EH (cell line): ENCODE results near the gene GAGE12E.
"Not testable (repeated sequence)": the region's sequence is repeated elsewhere in the genome, so short reads cannot be mapped to it uniquely, and the experiment has no call there.

Source experiments
- DNase-seq: peaks from one replicate; pipeline ENCODE4 v3.0.0-alpha.2; 2015; ENCODE audit warnings: low read depth

The GAGE12E gene

GRCh38 chrX:49550989-49551388 is at the start of gene GAGE12E:
Gene GAGE12E, plus strand, starts transcription at chrX:49551289. Its CDS starts 1,155 bp downstream, at chrX:49552444.
- DNase-seq, result not testable (repeated sequence)

- DNase-seq, result not testable (repeated sequence)
Measured at GRCh38 chrX:49531877-49532276, 19.2 kb upstream of the GAGE12E start, which contains the start of gene GAGE12C. Gene GAGE12C, plus strand, starts transcription at chrX:49532177. Its CDS starts 1,155 bp downstream, at chrX:49533332.

- not testable (repeated sequence) for DNase-seq
Measured at GRCh38 chrX:49541433-49541832, 9.7 kb upstream of the GAGE12E start, which contains the start of gene GAGE12D. Gene GAGE12D, plus strand, starts transcription at chrX:49541733. Its CDS starts 1,155 bp downstream, at chrX:49542888.

- DNase-seq, result not testable (repeated sequence)
Measured at GRCh38 chrX:49560542-49560941, 9.5 kb downstream of the GAGE12E start, which contains the start of gene GAGE12F. Gene GAGE12F, plus strand, starts transcription at chrX:49560842. Its CDS starts 1,155 bp downstream, at chrX:49561997.

GRCh38 chrX:49568728-49569127 is 17.6 kb downstream of the GAGE12E start:
- DNase-seq, result not testable (repeated sequence)

- DNase-seq, result not testable (repeated sequence)
Measured at GRCh38 chrX:49569152-49569551, 18.1 kb downstream of the GAGE12E start.

- DNase-seq, result not testable (repeated sequence)
Measured at GRCh38 chrX:49570100-49570499, 19.0 kb downstream of the GAGE12E start, which contains the start of gene GAGE12G. Gene GAGE12G, plus strand, starts transcription at chrX:49570400. Its CDS starts 1,155 bp downstream, at chrX:49571555.

GRCh38 chrX:49579649-49580048 is 28.6 kb downstream of the GAGE12E start, which contains the start of gene GAGE12H:
Gene GAGE12H, plus strand, starts transcription at chrX:49579949. Its CDS starts 1,155 bp downstream, at chrX:49581104.
- DNase-seq, result not testable (repeated sequence)

GRCh38 chrX:49589196-49589595 is 38.1 kb downstream of the GAGE12E start, which contains the start of gene GAGE2A:
Gene GAGE2A, plus strand, starts transcription at chrX:49589496. Its CDS starts 1,155 bp downstream, at chrX:49590651.
- DNase-seq, result not testable (repeated sequence)

GRCh38 chrX:49589769-49590478 is 38.8 kb downstream of the GAGE12E start:
- not testable (repeated sequence) for DNase-seq

GRCh38 chrX:49590488-49590887 is 39.4 kb downstream of the GAGE12E start:
- not testable (repeated sequence) for DNase-seq

GRCh38 chrX:49598720-49599119 is 47.6 kb downstream of the GAGE12E start, which contains the start of gene GAGE1:
Gene GAGE1, plus strand, starts transcription at chrX:49599020. Its CDS starts 1,155 bp downstream, at chrX:49600175.
- not testable (repeated sequence) for DNase-seq
